Middle frontal gyrus (tissue), 1 donor: ENCODE measurements around the gene PSME2.

Experiments used
- DNase-seq: peaks from one replicate; pipeline ENCODE4 v3.0.0-alpha.2; 2015; ENCODE audit warnings: low spot score; ENCODE audit errors: extremely low spot score

PSME2 gene

DNA sequence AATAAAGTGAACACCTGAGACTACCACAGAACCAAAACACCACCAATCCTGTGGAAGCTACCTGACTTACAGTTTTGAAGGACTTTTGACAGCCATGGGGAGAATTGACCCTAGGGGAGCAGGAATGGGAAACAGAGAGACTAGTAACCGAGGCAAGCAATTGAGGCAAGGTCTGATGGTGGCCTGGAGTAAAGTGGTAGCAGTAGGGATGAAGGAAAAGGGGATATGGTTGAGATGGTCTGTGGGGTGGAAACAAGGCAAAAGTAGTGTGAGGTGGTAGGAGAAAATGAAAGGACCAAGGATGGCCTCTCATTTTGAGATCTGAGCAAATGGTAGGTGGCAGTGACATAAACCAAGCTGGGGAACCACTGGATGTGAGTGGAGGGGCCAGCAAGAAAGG, 10.4 kb upstream of the PSME2 start:
- no peak for DNase-seq

- DNase-seq = no peak
These were observed 8.7 kb upstream of the PSME2 start for GRCh38 chr14:24155100-24155499.

- DNase-seq = no peak
These were observed 5.1 kb upstream of the PSME2 start for GRCh38 chr14:24151404-24152080.

DNA sequence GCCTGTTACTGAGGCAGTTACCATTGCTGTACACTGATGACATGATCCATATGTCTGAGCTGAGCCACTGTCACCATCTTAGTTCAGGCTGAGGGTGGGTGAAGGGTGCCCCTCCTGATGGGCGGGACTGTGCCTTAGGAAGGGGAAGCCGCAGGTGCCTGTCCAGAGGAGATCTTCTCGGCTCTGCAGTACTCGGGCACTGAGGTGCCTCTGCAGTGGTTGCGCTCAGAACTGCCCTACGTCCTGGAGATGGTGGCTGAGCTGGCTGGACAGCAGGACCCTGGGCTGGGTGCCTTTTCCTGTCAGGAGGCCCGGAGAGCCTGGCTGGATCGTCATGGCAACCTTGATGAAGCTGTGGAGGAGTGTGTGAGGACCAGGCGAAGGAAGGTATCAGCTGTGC, 4.6 kb upstream of the PSME2 start:
- no peak for DNase-seq

DNA sequence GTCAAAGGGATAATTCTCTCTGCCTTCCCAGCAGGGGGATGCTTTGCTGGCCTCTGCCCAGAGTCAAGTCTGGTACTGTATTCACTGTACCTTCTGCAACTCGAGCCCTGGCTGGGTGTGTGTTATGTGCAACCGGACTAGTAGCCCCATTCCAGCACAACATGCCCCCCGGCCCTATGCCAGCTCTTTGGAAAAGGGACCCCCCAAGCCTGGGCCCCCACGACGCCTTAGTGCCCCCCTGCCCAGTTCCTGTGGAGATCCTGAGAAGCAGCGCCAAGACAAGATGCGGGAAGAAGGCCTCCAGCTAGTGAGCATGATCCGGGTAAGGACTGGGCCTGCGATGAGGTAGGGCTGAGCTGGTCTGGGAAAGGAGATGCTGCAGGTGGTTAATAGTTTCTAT, 4.2 kb upstream of the PSME2 start:
- no peak for DNase-seq

GRCh38 chr14:24150061-24150460, 3.7 kb upstream of the PSME2 start:
- DNase-seq = no peak

GRCh38 chr14:24149302-24149969, 3.0 kb upstream of the PSME2 start:
- DNase-seq = no peak

DNA sequence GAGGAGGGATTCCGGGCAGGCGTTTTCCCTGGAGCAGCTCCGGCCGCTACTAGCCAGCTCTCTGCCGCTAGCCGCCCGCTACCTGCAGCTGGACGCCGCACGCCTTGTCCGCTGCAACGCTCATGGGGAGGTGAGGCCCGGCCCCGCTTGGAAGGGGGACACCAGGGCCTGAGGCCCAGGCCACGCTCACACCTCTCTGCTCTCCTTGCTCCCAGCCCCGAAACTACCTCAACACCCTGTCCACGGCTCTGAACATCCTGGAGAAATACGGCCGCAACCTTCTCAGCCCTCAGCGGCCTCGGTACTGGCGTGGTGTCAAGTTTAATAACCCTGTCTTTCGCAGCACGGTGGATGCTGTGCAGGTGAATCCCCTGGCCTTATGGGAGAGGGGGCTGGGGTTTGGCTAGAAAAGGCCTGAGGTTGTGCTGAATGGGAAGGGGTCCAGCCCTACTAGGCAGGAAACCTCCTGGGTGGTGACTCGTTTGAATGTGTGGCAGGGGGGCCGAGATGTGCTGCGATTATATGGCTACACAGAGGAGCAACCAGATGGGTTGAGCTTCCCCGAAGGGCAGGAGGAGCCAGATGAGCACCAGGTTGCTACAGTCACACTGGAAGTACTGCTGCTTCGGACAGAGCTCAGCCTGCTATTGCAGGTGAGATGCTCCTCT, 1.5 kb upstream of the PSME2 start:
- no peak for DNase-seq

DNA sequence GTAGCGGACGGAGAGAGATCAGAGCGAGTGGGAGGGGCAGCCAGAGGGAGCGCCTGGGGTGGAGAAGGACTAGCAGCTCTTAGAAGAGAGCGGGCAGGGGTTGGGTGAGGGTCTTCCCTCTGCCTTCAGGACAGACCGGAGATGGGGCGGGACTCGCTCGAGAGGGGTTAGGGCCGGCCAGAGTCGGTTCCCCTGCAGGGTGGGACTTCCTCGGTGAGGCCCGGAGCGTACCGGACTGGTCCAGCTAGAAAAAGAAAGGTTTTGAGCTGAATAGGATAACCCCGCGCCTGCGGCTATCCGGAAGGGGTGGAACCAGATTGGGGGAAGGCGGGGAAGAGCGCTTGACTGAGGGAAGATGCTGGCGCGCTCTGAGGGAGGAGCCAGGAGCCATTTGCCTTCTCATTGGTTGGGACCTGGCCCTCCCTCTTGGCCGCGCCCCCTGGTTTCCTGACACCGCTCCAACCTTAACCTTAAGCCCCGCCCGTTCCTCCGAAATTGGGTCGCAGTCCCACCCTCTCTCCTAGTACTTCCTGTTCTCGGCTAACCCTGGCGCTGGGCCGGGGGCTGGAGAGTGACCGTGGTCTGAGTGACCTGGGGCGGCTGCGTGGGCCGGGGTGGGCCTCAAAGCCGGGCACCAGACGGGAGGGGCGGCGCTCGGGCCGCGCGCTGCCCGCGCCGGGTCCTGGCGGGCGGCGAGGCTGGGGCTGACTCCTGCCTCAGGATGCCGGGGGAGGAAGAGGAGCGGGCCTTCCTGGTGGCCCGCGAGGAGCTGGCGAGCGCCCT, 759 bp upstream of the PSME2 start, which contains the start of gene RNF31:
Gene RNF31 (plus strand): TSS at position 521 of the 783 bp plus-strand sequence. CDS start 201 bp downstream, at position 722.
- DNase-seq = peak; percentile 94

DNA sequence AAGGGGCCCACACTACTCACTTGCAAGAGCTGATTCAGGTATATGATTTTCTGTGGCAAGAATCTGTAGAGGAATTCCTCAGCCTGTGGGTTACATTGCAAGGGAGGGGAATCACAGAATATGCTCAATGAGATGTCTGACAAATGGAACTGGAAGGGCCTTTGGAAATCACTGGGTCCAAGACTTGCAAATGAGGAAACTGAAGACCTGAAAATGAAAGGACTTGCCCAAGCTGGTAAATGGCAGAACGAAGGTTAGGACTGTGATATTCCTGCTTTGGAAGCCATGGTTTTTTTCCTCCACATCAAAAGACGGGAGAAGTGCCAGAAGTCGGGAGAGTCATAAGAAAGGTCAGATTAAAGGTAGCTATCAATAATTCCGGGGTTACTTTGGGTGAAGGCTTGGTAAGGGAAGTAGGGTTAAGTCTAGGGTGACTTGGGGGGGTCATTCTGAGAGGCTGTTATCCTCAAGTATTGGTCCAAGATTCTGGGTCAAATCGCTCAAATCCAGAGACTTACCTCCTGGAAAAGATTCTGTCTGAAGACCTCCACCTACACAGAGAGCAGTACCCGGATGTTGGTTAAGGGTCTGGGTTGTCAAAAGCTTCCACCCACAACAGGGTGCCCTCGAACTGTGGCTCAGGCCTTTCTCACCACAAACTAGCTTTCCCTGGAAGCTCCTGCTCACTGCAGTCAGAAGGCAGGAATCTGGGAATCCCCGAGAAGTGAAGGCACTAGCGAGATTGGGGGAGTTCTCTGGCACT, 539 bp downstream of the PSME2 start:
- DNase-seq = no peak

DNA sequence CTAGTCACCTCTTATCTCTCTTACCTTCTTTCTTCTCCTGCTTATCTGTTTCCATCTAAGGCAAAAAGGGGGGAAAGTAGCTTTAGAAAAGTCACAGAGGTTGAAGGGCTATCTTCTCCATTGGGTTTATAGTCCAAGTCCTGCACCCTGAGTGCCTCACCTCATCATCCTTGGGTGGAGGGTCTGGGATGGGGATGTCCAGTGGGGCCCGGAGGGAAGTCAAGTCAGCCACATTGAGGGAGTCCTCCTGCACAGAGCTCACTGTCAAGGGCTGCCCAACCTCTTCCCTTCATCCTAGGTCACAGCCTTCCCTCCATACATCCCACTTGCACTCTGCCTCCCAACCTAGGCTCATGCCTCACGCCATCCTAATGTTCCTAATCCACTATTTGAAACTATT, 1.2 kb downstream of the PSME2 start:
- no peak for DNase-seq

DNA sequence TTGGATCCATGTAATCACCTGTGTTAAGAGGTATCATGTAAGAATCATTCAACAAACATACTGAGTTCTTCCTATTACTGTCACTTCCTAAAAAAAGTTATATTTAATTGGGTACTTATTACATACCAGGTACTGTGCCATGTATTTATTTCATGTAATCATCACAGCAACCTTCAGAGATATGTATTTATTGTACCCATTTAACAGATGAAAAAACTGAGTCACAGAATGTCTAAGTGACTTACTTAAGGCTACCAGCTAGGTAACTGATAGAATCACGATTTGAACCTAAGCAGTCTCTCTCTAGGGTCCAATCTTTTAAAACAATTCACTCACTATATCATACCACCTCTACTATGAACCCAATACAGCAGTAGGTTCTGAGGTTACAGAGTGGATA, 2.0 kb downstream of the PSME2 start:
- no peak for DNase-seq

- no peak for DNase-seq
These were observed 2.9 kb downstream of the PSME2 start for GRCh38 chr14:24143511-24143910.

DNA sequence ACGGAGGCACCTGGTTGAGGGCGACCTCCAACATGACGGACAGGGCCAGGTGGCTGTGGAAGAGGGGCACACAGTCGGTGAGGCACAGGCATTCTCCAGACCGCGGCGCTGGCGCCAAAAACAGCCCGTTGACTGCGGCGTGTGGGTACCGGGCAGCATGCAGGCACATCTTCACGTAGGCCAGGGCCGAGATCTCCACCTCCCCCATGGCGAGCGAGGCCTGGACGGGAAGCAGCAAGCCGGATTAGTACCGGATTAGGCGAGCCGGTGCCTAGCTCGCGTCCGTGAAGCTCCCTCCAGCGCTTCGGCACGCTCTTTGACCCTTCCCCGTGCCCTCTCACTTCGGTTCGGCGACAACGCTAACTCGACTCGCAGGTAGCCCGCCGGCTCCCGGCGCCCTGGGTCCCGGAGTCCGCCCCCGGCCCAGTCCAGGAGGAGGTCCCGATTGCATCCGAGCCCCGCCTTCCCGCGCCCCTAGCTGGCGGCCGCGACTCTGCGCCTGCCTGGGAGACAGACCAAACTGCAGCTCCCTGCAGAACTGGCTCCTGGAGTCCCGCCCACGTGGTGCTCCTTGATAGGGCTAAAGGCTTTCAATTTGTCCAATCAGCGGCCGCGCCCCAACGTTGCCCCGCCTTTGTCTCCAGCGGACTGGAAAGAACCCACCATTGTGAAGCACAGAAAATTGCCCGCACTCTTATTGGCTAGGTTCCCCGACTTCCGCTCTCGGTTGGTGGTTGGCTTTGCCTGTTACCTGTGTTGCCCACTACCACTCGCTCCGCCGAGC, 5.1 kb downstream of the PSME2 start, which contains the start of gene EMC9:
Gene EMC9 (minus strand): TSS at position 495 of the 784 bp plus-strand sequence. CDS start 287 bp downstream, at position 208.
- peak; percentile 100 for DNase-seq

DNA sequence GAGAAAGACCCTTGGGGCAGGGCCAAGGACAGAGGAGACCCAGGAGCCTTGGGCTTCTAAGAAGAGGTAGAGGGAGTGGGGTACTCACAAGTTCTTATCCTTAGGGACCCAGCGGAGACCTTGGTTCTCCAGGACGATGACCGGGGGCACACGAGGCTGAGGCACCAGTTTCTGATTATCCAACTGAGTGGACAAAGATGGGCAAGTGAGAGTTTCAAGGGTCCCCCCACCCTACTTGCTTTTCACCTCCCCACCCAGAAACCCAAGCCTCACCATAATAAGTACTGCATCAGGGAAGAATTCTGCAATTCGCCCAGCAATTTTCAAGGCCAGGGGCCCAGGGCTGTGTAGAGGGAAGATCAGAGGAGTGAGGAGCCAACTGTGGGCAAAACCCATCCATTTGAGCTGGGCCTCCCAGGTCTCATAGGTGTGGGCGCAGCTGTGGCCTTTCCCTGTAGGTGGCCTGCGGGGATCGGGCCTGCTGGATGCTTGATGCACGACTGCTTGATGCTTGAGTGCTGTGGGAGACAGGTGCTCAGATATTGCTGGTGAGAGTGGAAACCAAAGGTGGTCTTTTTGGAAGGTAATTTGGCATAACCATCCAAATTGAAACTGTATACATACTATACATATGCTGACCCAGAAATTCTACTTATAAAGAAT, 7.0 kb downstream of the PSME2 start:
- DNase-seq = no peak

DNA sequence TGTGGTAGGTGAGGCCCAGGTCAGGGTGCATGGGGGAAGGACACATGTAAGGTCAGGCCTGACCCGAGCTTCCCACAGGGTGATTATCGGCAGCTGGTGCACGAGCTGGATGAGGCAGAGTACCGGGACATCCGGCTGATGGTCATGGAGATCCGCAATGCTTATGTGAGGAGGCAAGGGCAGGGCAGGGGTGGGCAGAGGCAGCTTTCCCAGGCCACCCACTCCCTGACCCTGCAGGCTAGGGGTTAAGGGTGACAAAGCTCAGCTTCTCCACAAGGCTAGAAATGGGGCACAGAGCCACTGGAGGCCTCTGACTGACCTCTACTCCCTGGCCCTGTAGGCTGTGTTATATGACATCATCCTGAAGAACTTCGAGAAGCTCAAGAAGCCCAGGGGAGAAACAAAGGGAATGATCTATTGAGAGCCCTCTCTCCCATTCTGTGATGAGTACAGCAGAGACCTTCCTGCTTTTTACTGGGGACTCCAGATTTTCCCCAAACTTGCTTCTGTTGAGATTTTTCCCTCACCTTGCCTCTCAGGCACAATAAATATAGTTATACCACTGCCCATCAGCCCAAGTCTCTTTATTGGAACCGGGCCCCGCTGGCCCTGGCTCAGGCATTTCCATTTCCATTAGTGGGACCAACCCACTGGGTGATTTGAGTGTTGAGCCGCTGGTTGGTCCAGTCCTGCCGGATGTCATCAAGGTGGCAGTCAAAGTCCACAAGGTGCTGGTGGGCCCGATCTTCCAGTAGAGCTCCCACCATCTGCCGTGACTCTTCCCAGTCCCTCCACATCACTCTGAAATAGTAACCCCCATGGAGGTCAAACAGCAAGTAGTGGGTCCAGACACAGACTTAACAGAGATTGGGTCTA, 7.8 kb downstream of the PSME2 start:
- DNase-seq = no peak

GRCh38 chr14:24137529-24138395, 8.6 kb downstream of the PSME2 start:
- no peak for DNase-seq
